ENCODE measurements around the gene NADK2. TPM values are rescaled to one million over a fixed set of nuclear protein-coding genes. Genes with fewer than 3 reads are reported as not detected.

The NADK2 gene
- total RNA-seq, 4 donors from 2014 or later, result 44.6 to 74.8 (median 59.5) TPM

GRCh38 chr5:36232533-36232932 lies 9.2 kb downstream of the NADK2 start:
- DNase-seq (ENCODE audit: extremely low spot score), result no peak
- TF ChIP-seq POLR2AphosphoS5 (IDR thresholded peaks at IDR 0.05) (no peak), POLR2A (IDR thresholded peaks at IDR 0.05; ENCODE audit: low read depth) (no peak), EP300 (IDR thresholded peaks at IDR 0.05) (no peak)
- 96% methylated on average over 3 of the region's 3 CpGs for WGBS
- Histone ChIP-seq H3K36me3 (no peaks in the 10 kb centered on the region), H3K4me3 (no peak overlapping the region), H3K27me3 (no peaks in the 10 kb centered on the region), H3K4me1 (peaks cover 10 to 60% (median 53%) of the 10 kb centered on the region in 4 donors), H3K27ac (replicated peaks in 1 of 4) (no peak overlapping the region), H3K9me3 (no peaks in the 10 kb centered on the region)
- intact Hi-C loops (cut with DNase I), result no loop called here

- Histone ChIP-seq H3K36me3 (peaks cover 3 to 12% (median 5%) of the 10 kb centered on the region in 4 donors), H3K9me3 (no peaks in the 10 kb centered on the region), H3K4me3 (no peak overlapping the region), H3K4me1 (peaks cover 4 to 49% (median 40%) of the 10 kb centered on the region in 4 donors), H3K27me3 (no peaks in the 10 kb centered on the region), H3K27ac (replicated peaks in 1 of 4) (peak overlapping the region in 1 of 4 donors; percentile 5)
- intact Hi-C loops (cut with DNase I), result no loop called here
- WGBS, result 94% methylated on average over 1 of the region's 1 CpG
- no peak for DNase-seq (ENCODE audit: extremely low spot score)
- TF ChIP-seq, protein P1, sequence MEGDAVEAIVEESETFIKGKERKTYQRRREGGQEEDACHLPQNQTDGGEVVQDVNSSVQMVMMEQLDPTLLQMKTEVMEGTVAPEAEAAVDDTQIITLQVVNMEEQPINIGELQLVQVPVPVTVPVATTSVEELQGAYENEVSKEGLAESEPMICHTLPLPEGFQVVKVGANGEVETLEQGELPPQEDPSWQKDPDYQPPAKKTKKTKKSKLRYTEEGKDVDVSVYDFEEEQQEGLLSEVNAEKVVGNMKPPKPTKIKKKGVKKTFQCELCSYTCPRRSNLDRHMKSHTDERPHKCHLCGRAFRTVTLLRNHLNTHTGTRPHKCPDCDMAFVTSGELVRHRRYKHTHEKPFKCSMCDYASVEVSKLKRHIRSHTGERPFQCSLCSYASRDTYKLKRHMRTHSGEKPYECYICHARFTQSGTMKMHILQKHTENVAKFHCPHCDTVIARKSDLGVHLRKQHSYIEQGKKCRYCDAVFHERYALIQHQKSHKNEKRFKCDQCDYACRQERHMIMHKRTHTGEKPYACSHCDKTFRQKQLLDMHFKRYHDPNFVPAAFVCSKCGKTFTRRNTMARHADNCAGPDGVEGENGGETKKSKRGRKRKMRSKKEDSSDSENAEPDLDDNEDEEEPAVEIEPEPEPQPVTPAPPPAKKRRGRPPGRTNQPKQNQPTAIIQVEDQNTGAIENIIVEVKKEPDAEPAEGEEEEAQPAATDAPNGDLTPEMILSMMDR (IDR thresholded peaks at IDR 0.05), result no peak
- TF ChIP-seq EP300 (IDR thresholded peaks at IDR 0.05) (no peak), POLR2A (IDR thresholded peaks at IDR 0.05; ENCODE audit: low read depth) (no peak), POLR2AphosphoS5 (IDR thresholded peaks at IDR 0.05) (no peak)
Measured at GRCh38 chr5:36230151-36230790, 11.5 kb downstream of the NADK2 start.

DNA sequence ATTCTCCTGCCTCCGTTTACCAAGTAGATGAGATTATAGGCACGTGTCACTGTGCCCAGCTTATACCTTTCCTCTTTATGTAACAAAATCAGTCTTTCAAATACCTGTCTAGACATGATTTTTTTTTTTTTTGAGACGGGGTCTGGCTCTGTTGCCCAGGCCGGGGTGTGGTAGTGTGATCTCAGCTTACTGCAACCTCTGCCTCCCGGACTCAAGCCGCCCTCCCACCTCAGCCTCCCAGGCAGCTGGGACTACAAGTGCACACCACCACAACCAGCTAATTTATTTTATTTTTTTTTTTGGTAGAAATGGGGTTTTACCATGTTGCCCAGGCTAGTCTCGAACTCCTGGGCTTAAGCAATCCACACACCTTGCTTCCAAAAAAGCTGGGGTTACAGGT lies 13.2 kb downstream of the NADK2 start:
- Histone ChIP-seq H3K27me3 (no peaks in the 10 kb centered on the region), H3K9me3 (no peaks in the 10 kb centered on the region), H3K4me3 (no peak overlapping the region), H3K27ac (replicated peaks in 1 of 4) (peak overlapping the region; percentile 10 to 43 (median 22)), H3K36me3 (peaks cover 8 to 29% (median 18%) of the 10 kb centered on the region in 4 donors), H3K4me1 (peaks cover 4 to 45% (median 33%) of the 10 kb centered on the region in 4 donors)
- intact Hi-C loops (cut with DNase I), result no loop called here
- WGBS, result 95% methylated on average over 7 of the region's 7 CpGs
- DNase-seq (ENCODE audit: extremely low spot score), result no peak
- TF ChIP-seq POLR2AphosphoS5 (IDR thresholded peaks at IDR 0.05) (no peak), POLR2A (IDR thresholded peaks at IDR 0.05; ENCODE audit: low read depth) (no peak), EP300 (IDR thresholded peaks at IDR 0.05) (no peak)
- TF ChIP-seq, protein P1 (IDR thresholded peaks at IDR 0.05), result no peak

DNA sequence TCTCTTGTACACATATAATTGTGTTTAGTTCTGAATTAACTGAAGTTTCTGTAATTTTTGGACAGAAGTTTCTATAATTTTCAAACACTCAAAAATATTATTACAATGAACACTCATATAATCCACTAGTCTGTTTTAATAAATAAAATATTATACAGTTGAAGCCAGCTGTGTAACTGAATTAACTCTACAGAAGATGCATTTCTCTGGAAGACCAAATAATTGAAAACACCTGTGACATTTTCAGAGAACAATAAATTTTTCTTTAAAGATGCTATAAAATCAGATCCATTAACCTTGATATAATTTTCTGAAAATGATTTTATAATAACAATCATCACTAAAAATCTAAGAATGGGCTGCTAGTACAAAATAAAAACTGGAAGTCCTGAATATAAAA lies 14.7 kb downstream of the NADK2 start:
- Histone ChIP-seq H3K27ac (replicated peaks in 1 of 4) (no peak overlapping the region), H3K36me3 (peaks cover 8 to 29% (median 18%) of the 10 kb centered on the region in 4 donors), H3K27me3 (no peaks in the 10 kb centered on the region), H3K9me3 (no peaks in the 10 kb centered on the region), H3K4me3 (no peak overlapping the region), H3K4me1 (peaks cover 4 to 52% (median 39%) of the 10 kb centered on the region in 4 donors)
- TF ChIP-seq POLR2AphosphoS5 (IDR thresholded peaks at IDR 0.05) (no peak), EP300 (IDR thresholded peaks at IDR 0.05) (no peak), POLR2A (IDR thresholded peaks at IDR 0.05; ENCODE audit: low read depth) (no peak)
- TF ChIP-seq, protein P1 (IDR thresholded peaks at IDR 0.05), result no peak
- intact Hi-C loops (cut with DNase I), result no loop called here
- DNase-seq (ENCODE audit: extremely low spot score), result no peak

GRCh38 chr5:36222620-36223019 lies 19.1 kb downstream of the NADK2 start:
- H3K9me3 ChIP-seq, result no peaks in the 10 kb centered on the region
- H3K4me3 ChIP-seq, result no peak overlapping the region
- H3K4me1 ChIP-seq, result peaks cover 0 to 17% (median 14%) of the 10 kb centered on the region in 4 donors
- 54% methylated on average over 1 of the region's 1 CpG for whole genome bisulfite sequencing
- H3K36me3 ChIP-seq, result peaks cover 23 to 64% (median 42%) of the 10 kb centered on the region in 4 donors
- intact Hi-C loops (cut with DNase I), result no loop called here
- no peaks in the 10 kb centered on the region for H3K27me3 ChIP-seq
- TF ChIP-seq EP300 (IDR thresholded peaks at IDR 0.05) (no peak), POLR2AphosphoS5 (IDR thresholded peaks at IDR 0.05) (no peak), POLR2A (IDR thresholded peaks at IDR 0.05; ENCODE audit: low read depth) (no peak)
- TF ChIP-seq, protein P1 (IDR thresholded peaks at IDR 0.05), result no peak
- H3K27ac ChIP-seq (replicated peaks in 1 of 4), result peak overlapping the region; percentile 23 to 54 (median 34)
- DNase-seq (ENCODE audit: extremely low spot score), result no peak
